ENCODE data around the gene ZNF263.

DNA sequence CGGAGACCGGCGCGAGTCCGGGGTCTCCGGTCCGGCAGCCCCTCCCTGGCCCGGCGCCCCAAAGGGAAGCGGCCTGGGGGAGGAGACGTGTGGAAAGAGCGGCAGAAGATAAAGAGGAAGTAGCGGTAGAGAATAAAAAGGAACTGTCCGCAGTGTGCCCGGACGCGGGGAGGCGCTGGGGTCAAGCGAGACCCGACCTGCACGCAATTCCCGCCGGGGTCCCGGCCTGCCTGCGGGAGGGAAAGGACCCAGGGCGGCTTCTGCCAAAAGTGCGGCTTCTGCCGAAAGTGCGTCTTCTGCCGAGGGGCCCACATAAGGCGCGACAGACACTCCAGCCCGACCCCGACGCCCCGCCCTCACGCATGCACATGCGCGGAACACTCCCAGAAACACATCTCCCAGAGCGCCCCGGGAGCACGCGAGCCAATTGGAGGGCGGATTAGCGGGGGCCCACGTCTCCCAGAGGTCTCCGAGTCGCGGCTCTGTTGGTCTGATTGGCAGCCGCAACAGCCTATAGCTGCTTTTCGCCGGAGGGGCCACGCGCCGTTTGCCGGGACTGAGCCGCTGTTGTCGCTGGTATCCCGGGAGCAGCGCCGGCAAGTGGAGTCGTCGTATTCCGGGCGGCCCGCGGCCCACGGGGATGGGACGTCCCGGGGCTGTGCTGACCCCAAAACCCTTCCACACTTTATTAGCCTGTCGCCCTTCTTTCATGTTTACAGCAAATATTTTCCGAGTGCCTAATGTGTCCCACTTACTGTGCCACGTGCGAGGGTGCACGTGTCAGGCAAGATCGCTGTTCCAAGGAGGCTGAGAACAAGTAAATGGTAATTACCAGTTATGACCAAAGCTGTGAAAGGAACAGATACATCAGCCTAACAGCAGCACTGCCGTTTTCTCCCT, 18.9 kb upstream of the ZNF263 start:
- TF ChIP-seq CTCF (IDR thresholded peaks at IDR 0.05) (peak in 3 of 4 donors; percentile 11 to 25 (median 24)), POLR2A (IDR thresholded peaks at IDR 0.05) (peak; percentile 83)

All from right lobe of liver (tissue), 4 donors.